Activated CD4-positive, alpha-beta T cell treated with anti-CD3 and anti-CD28 coated beads for 48 hours (primary cell): ENCODE measurements around the gene KLHL14.
"Not testable (repeated sequence)": the region's sequence is repeated elsewhere in the genome, so short reads cannot be mapped to it uniquely, and the experiment has no call there.

Experiments used
- DNase-seq: peaks from one replicate; pipeline ENCODE4 v3.0.0-alpha.2; 2020

The KLHL14 gene

DNA sequence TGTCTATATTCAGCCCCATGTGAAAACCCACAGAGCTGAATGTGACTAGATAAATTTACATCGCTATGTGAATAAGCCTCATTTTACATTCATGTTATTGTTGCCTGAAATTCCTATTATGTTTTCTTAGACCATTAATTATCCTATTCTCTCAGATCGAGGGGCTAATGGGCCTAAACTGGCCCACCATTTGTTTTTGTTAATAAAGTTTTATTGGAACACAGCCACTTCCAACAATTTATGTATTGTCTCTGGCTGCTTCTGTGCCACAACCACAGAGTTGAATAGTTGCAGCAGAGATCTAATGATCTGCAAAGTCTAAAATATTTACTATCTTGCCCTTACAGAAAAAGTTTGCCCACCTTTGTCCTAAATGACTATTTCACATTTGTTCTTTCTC, 61.0 kb downstream of the KLHL14 start:
- no peak for DNase-seq

DNA sequence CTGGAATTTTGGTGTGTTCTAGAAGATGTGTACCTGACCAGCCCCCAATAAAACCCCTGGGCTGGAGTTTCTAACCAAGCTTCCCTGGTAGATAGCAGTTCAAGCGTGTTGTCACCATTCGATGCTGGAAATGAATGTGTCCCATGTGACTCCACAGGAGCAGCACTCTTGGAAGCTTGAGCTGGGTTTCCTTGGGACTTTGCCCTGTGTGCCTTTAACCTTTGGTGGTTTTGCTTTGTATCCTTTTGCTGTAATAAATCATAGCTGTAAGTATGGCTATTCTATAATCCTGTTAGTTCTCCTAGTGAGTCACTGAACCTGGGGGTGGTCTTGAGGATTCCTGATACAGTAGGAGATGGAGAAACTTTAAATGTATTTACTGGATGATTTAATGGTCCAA, 65.2 kb downstream of the KLHL14 start:
- no peak for DNase-seq

DNA sequence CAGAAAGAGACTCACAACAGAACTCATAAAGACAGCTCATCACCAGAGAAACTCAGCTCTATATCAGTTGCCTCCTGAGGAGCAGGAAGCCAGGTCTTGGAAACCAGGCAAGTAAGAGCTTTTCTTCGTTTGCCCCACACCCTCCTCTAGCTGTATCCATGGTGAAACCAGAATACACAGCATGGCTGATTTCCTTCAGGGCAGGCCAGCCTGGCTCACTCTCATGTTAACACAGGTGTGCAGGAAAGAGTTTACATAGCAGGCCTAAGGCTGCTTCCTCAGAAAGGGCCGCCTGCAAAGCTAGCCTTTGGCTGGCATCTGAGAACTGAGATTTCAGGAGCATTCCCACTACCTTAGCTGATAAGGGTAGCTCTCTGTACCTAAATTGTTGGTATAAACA, 65.7 kb downstream of the KLHL14 start:
- no peak for DNase-seq

DNA sequence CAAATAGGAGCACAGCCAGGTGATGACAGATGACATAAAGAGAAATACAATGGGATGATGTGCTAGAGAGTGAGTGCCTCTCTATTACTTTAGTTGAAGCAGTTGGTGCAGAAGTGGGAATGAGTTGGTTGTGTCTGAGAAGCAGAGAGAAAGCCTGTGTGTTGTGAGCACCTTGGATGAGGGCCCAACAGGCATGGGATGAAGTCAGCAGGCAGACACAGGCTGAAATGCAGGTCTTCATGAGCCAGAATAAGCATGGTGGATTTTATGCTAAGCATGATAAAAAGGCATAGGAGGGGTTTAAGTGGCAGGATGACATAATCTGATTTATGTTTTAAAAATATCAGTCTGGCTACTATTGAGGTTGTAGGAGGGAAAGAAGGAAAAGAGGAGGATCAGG, 71.5 kb downstream of the KLHL14 start:
- no peak for DNase-seq

DNA sequence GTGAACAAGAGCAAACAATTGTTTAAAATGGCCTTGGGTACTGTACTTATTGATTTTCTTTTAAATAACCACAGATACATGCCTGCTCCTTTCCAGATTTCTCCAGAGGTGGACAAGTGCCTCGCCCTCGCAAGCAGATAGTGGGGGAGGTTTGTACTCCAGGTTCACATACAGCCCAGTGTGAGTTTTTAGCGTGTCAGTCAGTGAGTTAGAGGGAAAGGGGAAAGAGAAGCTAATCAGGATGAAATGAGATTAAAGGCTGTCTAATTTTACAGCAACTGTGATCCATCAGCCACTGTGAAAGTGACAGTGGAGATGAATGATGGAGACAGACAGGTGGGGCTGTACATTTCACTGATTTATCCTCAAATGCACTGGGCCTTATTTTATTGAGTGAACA, 74.7 kb downstream of the KLHL14 start:
- no peak for DNase-seq

DNA sequence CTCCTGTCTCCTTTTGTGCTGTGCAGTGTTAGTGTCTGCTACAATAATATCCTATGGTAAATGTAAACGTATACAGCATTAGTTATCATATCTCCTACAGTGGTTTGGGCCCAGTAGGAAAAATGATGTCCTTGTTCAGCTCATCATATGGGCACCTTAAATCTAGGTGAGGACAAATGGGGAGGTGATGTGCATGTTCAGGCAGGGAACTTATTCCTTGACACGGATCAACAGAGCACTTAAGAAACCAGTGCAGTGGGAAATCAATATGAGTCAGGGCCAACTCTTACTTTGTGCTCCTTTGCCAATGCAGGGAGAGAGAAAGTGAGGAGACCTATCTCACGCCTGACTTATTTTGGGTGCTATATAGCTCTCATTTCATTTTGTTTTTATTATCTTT, 76.4 kb downstream of the KLHL14 start:
- no peak for DNase-seq

DNA sequence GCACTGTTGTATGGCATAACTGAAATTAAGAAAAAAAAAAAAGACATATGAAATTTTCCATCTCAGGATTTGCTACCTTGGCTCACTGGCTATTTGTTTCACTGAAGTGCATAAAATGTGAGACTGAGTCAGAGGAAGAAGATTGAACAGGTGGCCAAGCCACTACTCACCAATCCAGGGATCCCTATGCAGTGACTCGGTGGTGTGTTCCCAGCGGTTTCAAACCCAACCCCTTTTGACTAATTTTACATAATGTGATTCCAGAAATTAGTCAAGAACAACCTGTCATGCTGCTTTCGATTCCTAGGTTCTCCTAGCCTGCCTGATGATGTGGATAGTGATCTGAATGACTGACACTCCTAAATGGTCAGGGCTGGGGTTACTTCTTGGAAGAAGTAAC, 77.3 kb downstream of the KLHL14 start:
- no peak for DNase-seq

DNA sequence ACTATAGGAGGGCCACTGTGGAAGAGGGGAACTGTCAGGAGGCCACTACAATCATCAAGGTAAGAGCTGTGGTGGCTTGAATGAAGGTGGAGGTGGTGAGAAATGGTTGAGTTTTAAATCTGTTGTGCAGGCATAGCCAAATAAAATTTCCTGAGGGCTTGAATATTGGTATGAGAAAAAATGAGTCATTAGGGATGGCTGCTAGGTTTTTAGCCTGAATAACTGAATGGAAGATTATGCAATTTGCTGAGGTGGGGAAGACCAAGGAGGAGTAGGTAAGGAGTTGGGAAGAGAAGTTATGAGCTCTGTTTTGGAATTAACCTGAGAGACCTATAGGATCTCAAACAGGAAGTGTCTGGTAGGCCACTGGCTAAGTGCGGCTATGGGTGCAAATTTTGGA, 84.0 kb downstream of the KLHL14 start:
- DNase-seq, result no peak

DNA sequence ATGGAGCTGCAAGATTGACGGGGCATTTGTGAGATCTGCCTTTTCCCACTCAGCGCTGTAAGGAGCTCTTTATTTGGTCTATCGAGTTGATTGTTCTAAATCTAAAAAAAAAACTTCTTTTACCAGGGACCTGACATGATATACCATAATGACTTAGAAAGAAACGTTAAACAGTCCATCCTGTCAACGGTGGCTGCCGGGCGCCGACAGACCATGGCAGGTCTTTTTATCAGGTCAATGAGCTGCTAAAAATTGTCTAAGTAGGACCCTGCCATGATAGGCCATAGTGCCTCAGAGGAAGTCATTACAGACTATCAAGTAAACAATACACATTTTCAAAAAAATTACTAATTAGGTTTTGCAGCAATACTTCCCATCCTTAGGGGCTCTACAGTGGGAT, 87.9 kb downstream of the KLHL14 start:
- DNase-seq, result no peak

DNA sequence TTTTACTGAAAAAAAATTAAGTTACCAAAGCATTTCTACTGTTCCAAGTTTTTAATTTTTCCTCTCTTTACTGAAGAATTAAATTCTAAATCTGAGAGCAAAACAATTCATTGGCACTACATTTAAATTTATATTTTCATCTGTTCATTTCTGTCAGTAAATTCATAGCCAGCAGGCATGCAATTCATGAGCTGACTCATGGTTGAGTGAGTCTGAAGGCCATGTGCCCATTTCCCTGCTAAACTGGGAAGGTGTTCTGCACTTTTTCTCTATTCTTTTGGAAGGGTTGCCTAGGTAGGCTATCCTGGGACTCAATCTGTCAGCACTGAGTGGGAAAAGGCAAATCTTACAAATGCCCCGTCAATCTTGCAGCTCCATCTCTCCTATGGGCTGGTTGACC, 88.7 kb downstream of the KLHL14 start:
- no peak for DNase-seq

DNA sequence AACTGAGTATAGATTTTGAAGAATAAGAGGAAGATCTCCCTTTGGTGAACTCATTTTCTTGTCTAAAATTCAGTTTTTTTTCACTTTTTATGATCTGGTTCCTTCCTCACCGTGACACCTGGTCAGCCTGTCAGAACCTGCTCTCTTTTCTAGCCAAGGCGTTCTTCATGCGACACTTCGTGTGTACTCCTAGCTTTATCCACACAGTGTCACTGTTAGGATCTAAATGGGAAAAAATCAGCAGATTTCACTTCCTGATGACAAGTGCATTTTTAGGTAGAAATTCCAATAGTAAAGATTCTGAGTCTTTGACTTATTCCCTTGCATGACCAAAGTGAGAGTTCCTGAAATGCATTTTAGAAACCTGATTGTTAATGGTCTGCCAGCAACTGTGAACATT, 89.8 kb downstream of the KLHL14 start:
- no peak for DNase-seq

DNA sequence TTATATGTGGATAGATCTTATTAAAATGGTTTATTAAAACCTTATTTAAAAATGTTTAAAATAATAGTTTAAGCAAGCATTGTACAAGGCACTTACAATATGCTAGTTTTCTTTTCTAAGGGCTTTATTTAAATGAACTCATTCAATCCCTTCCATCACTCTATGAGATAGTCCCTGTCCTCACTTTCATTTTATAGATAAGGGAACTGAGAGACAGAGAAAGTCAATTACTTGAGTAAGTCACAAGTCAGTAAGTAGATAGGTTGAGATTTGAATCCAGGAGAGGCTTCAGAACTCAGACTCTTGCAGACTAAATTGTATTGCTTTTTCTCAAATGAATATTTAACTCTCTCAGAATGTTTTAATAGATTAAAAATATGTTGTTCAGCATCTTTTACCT, 95.2 kb downstream of the KLHL14 start:
- DNase-seq, result no peak

DNA sequence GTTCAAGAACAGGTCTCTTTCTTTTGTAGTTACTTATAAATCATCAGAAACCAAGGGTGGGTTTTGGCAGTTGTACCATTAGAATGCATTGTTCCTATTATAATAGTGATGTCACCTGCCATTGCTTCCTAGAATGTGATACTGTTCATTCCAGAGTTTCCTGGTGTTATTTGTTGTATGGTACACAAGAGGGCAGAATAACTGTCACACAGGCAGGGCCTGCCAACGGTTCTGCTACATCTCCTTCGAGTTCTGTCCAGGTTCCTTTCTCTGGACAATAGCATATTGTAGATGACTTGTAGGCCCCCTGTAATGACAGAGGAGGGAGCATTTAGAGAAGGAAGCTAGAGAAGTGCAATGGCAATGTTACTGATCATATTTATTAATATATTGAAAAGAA, 98.3 kb downstream of the KLHL14 start:
- DNase-seq, result no peak

DNA sequence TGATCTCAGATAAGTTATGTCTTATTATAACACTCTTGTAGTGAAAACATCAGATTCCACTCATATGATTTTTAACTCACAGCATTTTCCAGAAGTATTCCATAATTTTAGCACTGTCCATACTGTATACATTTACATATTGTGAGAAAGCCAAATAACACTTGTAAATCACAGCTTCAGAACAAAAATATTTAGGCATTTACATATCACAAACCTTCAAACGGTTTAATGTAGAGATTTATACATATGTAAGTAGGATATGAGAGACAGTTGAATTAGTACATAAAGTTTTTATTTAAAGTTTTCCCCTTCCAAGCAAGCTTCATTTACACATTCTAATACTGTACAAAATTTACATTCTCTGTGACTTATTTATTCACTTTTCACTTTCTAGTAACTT, 100.4 kb downstream of the KLHL14 start:
- DNase-seq, result no peak

DNA sequence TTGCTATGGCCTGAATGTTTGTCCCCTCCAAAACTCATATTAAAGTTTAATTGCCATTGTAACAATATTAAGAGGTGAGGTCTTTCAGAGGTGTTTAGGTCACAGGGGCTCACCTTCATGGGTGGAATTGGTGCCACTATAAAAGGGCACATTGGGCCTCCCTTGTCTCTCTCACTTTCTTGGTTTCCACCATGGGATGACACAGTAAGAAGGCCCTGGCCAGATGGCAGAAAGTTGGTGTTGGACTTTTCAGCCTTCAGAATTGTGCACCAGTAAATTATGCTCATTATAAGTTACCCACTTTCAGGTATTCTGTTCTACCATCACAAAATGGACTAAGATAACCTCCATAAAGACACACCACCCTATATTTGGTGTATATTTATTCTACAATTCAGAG, 102.1 kb downstream of the KLHL14 start:
- DNase-seq, result no peak

DNA sequence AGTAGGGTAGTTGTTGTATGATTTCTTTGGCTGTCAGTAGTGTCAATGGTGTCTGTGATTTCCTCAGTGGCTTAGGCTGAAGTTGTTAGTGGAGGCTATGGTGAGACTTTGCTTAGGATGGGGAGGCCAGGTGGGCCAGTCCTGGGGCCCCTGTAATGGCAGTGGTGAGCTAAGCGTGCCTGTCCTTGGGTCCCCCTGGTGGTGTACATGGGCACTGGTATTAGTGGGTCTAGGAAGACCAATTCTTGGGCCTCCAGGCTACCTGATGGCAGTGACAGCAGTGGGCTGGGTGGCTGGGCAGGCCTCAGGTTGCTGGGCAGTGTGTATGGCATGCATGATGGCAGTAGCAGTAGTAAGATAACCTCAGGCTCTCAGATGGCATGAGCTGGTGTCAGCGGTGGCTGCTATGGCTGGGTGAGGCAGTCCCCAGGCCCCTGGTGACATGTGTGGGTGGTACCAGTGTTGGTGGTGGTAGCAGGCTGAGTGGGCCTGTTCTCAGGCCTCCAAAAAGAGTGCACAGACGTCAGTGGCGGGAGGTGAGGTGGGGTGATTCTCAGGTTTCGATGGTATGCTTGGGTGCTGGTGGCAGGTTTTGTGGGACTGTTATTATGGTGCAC, 103.2 kb downstream of the KLHL14 start:
- DNase-seq, result peak; percentile 11

DNA sequence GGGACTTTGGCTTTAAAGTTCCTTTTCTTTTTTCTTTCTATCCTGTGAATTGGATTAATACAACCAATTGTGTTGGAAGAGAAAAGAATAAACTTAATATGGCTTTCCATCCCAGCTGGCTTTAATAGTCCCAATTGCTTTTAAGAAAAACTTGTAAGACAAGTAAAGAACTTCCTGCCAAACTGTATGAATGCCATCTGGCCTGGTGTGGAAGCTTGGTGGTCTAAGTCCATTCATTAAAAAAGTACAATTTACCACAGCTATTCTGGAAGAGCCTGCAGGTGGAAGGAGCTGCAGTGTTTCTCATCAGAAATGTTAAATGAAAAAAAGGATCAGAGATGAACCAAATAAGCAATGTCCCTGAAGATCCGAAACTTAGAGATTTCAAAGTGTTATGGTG, 103.9 kb downstream of the KLHL14 start:
- no peak for DNase-seq

DNA sequence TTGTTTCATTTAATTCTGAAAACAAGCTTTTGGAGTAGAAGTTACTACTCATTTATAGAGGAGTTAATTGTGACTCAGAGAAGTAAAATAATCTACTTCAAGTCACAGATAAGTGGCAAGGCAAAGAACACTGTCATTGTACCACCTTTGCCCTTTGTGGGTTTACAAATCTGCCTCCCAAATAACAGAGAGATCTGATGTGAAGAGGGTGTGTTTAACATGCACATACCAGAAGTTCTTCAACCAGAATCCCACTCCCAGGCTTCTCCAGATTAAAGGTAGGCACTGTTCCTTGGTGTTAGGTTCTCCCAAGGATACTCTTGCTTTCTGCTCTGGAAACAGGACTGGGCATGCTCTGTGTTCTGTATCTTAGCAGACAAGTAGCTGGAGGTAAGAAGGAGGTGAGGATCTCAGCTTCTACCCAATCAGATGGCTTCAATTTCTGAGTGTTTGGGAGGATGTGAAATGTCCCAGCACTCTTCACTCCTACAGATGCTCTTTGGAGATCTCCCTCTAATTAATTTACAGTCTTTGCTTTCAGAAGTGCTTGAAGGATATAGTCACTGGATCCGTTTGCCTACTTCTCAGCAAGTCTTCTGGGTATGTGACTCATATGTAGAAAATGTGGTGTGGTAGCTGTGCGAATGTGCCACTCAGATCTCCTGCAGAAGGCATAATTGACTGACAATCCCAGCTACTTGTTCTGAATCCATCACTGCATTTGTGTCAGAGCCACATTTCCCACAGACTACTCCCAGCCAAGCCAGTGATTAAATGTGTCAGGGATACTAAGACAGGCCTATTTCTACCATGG, 111.1 kb downstream of the KLHL14 start:
- DNase-seq, result no peak

DNA sequence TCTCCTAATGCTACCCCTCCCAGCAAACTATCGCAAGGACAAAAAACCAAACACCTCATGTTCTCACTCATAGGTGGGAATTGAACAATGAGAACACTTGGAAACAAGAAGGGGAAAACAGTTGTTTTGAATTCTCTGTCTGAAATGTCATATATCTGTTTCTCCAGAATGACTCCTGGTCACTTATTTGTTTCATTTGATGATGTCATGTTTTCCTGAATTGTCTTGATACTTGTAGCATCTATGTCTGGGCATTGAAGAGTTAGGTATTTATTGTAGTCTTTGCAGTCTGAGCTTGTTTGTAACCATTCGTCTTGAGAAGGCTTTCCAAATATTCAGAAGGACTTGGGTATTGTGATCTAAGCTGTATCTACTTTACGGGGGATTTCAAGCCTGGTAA, 118.3 kb downstream of the KLHL14 start:
- not testable (repeated sequence) for DNase-seq

DNA sequence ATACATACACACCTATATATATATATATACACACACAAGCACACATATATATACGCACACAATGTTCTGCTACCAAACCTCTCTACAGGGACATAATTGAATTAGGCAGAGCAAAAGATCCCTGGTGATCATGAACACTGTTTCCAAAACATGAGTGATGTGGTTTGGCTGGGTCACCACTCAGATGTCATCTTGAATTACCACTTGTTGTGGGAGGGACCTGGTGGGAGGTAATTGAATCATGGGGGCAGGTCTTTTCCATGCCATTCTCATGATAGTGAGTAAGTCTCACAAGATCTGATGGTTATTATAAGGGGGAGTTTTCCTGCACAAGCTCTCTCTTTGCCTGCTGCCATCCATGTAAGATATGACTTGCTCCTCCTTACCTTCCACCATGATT, 135.2 kb downstream of the KLHL14 start:
- DNase-seq, result not testable (repeated sequence)

DNA sequence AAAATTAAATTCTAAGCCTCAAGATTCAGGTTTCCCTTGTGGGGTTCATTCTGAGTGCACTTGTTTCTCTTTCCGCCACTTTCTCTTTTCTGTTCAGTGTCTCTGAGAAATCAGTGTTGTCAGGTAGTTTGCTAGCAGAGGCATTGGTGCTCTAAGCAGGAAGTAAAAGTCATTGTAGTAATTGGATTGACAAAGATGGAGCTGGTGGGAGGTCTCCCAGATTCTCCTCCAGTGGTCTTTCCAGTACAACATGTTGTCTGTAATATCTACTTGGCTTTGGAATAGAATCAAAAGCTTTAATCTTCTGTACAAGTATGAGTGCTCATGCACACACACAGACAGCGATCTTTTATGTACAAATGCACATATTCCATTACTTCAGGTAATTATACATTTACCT, 135.6 kb downstream of the KLHL14 start:
- DNase-seq, result no peak

DNA sequence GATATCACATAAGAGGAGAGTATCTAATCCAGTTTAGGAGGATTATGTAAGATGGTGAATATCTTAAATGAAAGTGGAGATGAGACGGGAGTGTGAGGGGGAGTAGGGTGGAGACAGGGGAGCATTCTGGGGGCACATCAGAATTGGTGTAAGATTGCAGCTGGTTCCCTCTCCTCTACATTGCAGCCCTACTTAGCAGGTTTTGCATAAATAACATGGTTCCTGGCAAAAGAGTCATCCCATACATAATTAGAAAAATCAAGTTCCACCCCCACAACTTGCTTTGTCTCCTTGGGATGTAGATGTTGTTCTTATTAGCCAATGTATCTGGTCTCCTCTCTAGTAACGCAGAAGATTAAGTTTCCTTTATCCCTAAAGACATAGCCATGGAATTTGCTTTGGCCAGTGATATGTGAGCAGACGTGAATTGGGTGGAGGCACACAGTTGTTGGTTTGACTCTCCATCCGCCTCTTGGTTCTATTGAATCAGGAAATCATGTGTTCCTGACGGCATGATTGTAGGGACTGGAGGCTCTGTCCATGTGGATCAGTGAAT, 137.9 kb downstream of the KLHL14 start:
- no peak for DNase-seq

DNA sequence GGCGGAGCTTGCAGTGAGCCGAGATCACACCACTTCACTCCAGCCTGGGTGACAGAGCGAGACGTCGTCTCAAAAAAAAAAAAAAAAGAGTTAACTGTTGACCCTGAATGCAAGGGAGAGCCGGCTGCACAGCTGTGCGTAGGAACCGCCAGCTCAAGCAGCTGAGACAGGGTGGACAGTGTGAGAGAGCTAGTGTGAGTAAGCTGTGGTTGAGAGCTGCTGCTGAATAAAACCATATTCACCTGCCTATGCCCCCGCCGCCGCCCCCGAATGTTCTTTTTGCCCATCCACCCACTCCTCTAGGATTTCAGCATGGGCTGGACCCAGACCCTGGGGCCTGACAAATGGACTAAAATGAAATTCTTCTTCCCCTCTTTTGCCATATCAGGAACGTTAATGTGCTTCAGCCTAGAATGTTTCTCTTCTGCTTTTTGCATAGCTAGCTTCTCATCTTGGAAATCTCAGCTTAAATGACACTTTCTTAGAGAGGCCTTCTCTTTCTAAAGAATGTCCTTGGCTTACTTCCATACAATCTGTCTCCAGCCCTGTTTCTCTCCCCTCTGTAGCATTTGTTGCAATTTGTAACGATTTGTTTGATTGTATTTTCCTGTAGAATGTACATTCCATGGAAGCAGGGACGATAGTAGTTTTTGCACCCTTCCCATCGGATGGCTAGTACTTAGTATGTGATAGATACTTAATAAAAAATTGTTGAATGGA, 142.7 kb downstream of the KLHL14 start:
- no peak for DNase-seq

DNA sequence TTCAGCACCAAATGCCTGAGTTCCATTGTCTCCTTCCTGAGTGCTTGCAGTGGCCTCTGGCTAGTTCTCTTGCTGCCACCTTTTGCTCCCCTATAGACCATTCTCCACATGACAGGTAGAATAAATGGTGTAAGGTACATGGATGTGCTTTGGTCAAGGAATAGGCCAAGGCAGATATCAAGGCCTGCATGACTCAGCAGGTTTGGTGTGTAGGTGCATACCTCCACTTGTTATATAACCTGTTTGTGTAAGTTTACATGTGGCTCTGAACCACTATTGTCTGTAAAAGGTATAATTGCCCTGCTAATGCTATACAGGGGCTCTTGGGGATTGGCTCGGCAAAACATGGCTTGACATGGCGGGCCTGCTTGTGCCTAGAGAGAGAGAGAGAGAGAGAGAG, 143.5 kb downstream of the KLHL14 start:
- no peak for DNase-seq
